ENCODE data around the gene DPEP3.
"Not testable (repeated sequence)": the region's sequence is repeated elsewhere in the genome, so short reads cannot be mapped to it uniquely, and the experiment has no call there.

Gene DPEP3

DNA sequence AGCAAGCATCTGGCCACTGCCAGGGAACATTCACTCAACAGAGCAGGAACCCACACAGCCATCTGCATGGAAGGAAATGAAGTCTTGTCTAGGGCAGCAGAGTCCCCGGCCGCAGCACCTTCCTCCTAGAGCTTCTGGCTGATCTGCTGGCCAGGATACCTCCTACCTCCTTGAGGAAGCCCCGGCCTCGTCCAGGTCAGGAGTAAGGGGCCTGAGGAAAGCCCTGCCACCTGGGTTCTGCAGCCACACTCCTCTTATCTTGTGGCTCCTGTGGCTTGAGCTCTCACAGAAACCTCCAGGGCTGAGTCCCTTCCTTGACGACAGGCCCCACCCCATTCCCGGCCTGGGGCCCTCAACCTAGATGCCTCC is 13.7 kb upstream of the DPEP3 start:
- DNase-seq; H3K9me3 ChIP-seq (ENCODE audit: control insufficient read depth, low read length); H3K27me3 ChIP-seq (replicated peaks; ENCODE audit: control insufficient read depth, insufficient read depth, low read length, poor library complexity, severe bottlenecking); H3K36me3 ChIP-seq (ENCODE audit: control insufficient read depth, insufficient read depth, low read length): not testable (repeated sequence)
- H3K27ac ChIP-seq (ENCODE audit: insufficient read depth, low read length, poor library complexity, severe bottlenecking), result peak overlapping the region; percentile 76
- H3K4me1 ChIP-seq (ENCODE audit: control insufficient read depth, insufficient read depth, low read length, poor library complexity, severe bottlenecking), result peaks cover 23% of the 10 kb centered on the region
- peak overlapping the region; percentile 48 for H3K4me3 ChIP-seq (ENCODE audit: insufficient read depth, low read depth, low read length, poor library complexity, severe bottlenecking)

DNA sequence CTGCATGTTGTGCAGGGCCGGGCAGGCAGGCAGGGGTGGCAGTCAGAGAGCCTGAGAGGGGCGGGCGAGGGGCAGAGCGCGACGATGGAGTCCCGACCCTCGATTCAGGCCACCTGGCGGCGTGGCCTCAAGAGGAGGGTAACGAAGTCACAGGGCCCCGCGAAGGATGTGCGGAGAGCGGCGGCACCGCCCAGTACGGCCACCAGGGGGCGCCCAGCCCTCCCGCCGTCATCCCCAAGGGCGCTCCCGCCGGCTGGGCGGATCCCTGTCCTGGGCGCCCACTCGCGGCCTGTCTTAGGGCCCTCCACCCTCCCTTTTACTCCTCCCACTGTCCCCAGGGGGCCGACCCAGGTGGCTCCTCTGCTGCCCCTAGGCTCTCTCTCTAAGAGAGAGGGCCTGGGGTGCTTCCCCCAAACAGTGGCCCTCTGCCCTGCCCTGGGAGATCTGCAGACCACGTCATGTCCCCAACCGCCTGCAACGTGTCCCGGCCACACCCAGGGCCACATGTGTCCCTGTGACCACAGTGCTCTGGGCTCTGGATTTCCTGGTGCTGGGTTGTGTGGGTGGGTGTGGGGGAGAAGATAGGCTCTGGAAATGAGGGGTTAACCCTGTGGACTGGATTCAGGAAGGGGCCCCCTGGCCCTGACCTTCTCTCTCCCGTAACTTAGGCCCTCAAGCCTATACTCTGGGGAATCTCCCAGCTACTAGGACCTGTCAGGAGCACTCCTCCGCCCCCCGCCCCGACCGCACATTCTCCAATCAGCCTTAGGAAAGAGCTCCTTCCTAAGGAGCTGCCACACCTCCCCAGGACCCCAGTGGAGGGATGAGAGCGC is 13.1 kb upstream of the DPEP3 start:
- H3K4me3 ChIP-seq (ENCODE audit: insufficient read depth, low read depth, low read length, poor library complexity, severe bottlenecking), result peak overlapping the region; percentile 48
- no peaks in the 10 kb centered on the region for H3K27me3 ChIP-seq (replicated peaks; ENCODE audit: control insufficient read depth, insufficient read depth, low read length, poor library complexity, severe bottlenecking)
- H3K9me3 ChIP-seq (ENCODE audit: control insufficient read depth, low read length), result no peaks in the 10 kb centered on the region
- peaks cover 22% of the 10 kb centered on the region for H3K4me1 ChIP-seq (ENCODE audit: control insufficient read depth, insufficient read depth, low read length, poor library complexity, severe bottlenecking)
- H3K27ac ChIP-seq (ENCODE audit: insufficient read depth, low read length, poor library complexity, severe bottlenecking), result peak overlapping the region; percentile 76
- peaks cover 6% of the 10 kb centered on the region for H3K36me3 ChIP-seq (ENCODE audit: control insufficient read depth, insufficient read depth, low read length)
- peak; percentile 66 to 75 (median 72) for DNase-seq

DNA sequence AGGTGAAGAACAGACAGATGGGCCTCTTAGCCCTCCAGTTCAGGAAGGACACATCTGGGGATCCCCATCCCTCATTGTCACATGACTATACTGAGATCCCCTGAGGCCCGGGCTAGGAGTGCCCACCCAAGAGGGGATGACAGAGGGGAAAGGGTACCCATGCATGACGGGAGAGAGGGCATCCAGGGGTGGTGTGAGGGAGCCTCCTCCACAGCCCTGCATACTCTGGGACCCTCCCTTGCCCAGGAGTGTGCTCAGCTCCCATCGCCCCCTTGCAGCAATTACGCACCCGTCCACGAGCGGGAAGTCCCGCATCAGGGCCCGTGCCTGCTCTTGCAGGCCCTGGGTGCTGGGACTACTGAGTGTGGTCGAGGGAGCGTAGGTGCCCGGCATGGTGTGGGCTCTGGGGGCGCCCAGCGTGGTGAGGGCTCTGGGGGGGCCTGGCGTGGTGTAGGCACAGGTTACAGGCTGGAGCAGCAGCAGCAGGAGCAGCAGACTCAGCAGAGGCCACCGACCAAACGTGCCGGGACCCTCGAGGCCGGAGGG is 12.4 kb upstream of the DPEP3 start:
- Histone ChIP-seq H3K9me3 (ENCODE audit: control insufficient read depth, low read length) (no peaks in the 10 kb centered on the region), H3K27me3 (replicated peaks; ENCODE audit: control insufficient read depth, insufficient read depth, low read length, poor library complexity, severe bottlenecking) (no peaks in the 10 kb centered on the region), H3K4me1 (ENCODE audit: control insufficient read depth, insufficient read depth, low read length, poor library complexity, severe bottlenecking) (peaks cover 19% of the 10 kb centered on the region), H3K27ac (ENCODE audit: insufficient read depth, low read length, poor library complexity, severe bottlenecking) (peak overlapping the region; percentile 76), H3K36me3 (ENCODE audit: control insufficient read depth, insufficient read depth, low read length) (peaks cover 6% of the 10 kb centered on the region), H3K4me3 (ENCODE audit: insufficient read depth, low read depth, low read length, poor library complexity, severe bottlenecking) (peak overlapping the region; percentile 48)
- no peak for DNase-seq

DNA sequence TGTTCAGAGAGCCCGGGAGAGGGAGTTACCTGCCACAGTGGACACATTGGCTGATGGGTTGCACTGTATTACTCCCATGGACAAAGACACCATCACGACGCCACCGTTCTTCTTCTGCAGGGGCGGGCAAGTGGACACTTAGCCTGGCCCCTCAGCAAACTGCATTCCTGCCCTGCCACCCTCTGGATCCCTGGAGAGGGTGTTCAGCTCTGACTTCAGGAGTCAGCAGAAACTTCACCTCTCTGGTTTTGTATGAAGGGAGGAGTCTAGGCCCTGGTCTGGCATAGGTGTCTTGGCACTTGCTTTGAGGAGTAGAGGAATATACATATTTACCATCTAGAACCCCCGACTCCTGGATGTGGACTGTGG is 9.7 kb upstream of the DPEP3 start:
- no peak overlapping the region for H3K27ac ChIP-seq (ENCODE audit: insufficient read depth, low read length, poor library complexity, severe bottlenecking)
- no peak overlapping the region for H3K4me3 ChIP-seq (ENCODE audit: insufficient read depth, low read depth, low read length, poor library complexity, severe bottlenecking)
- H3K27me3 ChIP-seq (replicated peaks; ENCODE audit: control insufficient read depth, insufficient read depth, low read length, poor library complexity, severe bottlenecking), result no peaks in the 10 kb centered on the region
- H3K36me3 ChIP-seq (ENCODE audit: control insufficient read depth, insufficient read depth, low read length), result peaks cover 6% of the 10 kb centered on the region
- H3K4me1 ChIP-seq (ENCODE audit: control insufficient read depth, insufficient read depth, low read length, poor library complexity, severe bottlenecking), result peaks cover 14% of the 10 kb centered on the region
- DNase-seq, result no peak
- H3K9me3 ChIP-seq (ENCODE audit: control insufficient read depth, low read length), result no peaks in the 10 kb centered on the region

DNA sequence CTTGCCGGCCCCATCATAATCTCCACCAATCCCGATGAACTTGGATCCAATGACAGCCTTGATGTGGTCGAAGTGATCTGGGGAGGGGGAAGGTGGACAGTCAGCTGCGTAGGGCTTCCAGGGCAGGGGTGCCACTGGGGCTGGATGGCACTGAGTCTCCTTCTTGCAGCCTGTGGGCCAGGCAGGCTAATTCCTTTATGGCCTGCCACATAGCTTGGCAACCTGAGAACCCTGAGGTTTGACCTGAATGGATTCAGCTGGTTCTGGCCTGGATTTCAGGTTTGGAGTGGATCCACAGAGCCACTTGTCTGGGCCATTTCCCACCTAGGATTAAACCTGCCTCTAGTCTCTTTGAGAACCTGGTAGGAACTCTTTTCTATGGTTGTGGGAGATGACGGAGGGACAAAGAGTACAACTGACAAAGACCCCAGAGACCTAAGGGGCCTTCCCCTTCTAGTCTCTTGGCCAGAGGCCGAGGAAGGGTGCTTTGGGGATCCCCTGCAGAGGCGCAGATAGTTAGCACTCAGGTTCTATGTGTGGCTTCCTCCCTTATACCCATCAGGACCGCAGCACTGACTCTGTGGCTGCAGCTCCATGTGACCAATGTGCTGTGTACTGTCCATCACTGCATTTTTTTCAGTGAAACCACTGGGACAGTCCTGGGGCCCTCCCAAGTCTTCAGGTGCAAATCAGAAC is 9.2 kb upstream of the DPEP3 start:
- Histone ChIP-seq H3K4me1 (ENCODE audit: control insufficient read depth, insufficient read depth, low read length, poor library complexity, severe bottlenecking) (peaks cover 20% of the 10 kb centered on the region), H3K27me3 (replicated peaks; ENCODE audit: control insufficient read depth, insufficient read depth, low read length, poor library complexity, severe bottlenecking) (no peaks in the 10 kb centered on the region), H3K27ac (ENCODE audit: insufficient read depth, low read length, poor library complexity, severe bottlenecking) (no peak overlapping the region), H3K36me3 (ENCODE audit: control insufficient read depth, insufficient read depth, low read length) (peaks cover 6% of the 10 kb centered on the region), H3K4me3 (ENCODE audit: insufficient read depth, low read depth, low read length, poor library complexity, severe bottlenecking) (no peak overlapping the region), H3K9me3 (ENCODE audit: control insufficient read depth, low read length) (no peaks in the 10 kb centered on the region)
- DNase-seq, result no peak

DNA sequence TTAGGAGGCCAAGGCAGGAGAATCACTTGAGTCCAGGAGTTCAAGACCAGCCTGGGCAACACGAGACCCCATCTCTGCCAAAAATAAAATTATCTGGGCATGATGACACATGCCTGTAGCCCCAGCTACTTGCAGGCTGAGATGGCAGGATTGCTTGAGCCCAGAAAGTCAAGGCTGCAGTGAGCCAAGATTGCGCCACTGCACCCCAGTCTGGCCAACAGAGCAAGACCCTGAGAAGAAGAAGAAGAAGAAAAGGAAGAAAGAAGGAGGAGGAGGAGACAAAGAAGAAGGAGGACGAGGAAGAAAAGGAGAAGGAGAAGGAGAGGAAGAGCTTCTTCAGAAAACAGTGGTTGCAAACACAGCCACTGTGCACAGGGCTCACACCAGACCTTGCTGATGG is 8.4 kb upstream of the DPEP3 start:
- H3K9me3 ChIP-seq (ENCODE audit: control insufficient read depth, low read length), result no peaks in the 10 kb centered on the region
- DNase-seq, result no peak
- no peak overlapping the region for H3K4me3 ChIP-seq (ENCODE audit: insufficient read depth, low read depth, low read length, poor library complexity, severe bottlenecking)
- H3K36me3 ChIP-seq (ENCODE audit: control insufficient read depth, insufficient read depth, low read length), result peaks cover 6% of the 10 kb centered on the region
- H3K27me3 ChIP-seq (replicated peaks; ENCODE audit: control insufficient read depth, insufficient read depth, low read length, poor library complexity, severe bottlenecking), result no peaks in the 10 kb centered on the region
- no peak overlapping the region for H3K27ac ChIP-seq (ENCODE audit: insufficient read depth, low read length, poor library complexity, severe bottlenecking)
- H3K4me1 ChIP-seq (ENCODE audit: control insufficient read depth, insufficient read depth, low read length, poor library complexity, severe bottlenecking), result peaks cover 24% of the 10 kb centered on the region

DNA sequence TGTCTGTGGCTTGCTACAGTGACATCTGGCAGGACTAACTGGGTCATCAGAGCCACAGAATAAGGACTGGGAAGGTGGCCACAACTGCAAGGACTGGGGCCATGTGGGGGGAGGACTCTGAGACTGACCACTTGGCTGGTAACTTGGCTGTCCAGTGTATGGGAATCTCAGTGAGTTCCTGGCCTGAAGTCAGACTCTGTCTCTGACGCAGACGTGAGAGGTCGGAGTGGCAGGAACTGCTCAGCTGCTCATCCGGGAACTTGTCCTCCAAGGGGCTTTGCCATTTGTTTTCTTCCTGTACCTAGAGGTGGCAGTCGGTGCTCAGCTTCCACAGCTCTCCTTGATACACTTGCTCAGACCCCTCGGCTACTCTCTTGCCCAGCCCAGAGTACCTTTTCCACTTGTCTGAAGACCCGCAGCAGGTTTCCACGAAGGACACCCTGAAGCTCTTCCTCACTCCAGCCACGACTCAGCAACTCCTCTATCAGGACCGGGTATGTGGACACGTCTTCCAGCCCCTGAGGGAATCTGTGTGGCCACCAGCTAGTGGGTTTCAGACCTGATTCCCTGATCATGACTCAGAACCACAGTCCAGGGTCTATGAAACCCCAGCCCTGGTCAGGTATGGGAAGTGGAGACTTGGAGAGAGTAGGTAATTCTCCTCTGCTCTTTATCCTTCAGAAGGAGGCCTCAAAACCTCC is 7.3 kb upstream of the DPEP3 start:
- Histone ChIP-seq H3K4me1 (ENCODE audit: control insufficient read depth, insufficient read depth, low read length, poor library complexity, severe bottlenecking) (peaks cover 18% of the 10 kb centered on the region), H3K9me3 (ENCODE audit: control insufficient read depth, low read length) (no peaks in the 10 kb centered on the region), H3K36me3 (ENCODE audit: control insufficient read depth, insufficient read depth, low read length) (peaks cover 6% of the 10 kb centered on the region), H3K4me3 (ENCODE audit: insufficient read depth, low read depth, low read length, poor library complexity, severe bottlenecking) (no peak overlapping the region), H3K27ac (ENCODE audit: insufficient read depth, low read length, poor library complexity, severe bottlenecking) (peak overlapping the region; percentile 20), H3K27me3 (replicated peaks; ENCODE audit: control insufficient read depth, insufficient read depth, low read length, poor library complexity, severe bottlenecking) (no peaks in the 10 kb centered on the region)
- no peak for DNase-seq

DNA sequence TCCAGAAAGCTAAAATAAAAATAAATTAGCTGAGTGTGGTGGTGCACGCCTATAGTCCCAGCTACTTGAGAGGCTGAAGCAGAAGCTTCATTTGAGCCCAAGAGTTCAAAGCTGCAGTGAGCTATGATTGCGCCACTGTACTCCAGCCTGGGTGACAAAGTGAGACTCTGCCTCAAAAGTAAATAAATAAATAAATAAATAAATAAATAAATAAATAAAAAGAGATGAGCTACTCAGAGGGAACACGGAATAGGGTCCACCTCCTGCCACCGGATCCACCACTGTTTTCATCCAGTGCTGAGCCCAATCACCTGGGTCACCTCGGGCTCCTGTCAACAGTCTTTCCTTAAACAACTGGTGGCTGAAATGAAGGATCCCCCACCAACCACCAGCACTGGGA is 6.7 kb upstream of the DPEP3 start:
- H3K27ac ChIP-seq (ENCODE audit: insufficient read depth, low read length, poor library complexity, severe bottlenecking), result no peak overlapping the region
- peaks cover 5% of the 10 kb centered on the region for H3K36me3 ChIP-seq (ENCODE audit: control insufficient read depth, insufficient read depth, low read length)
- H3K4me1 ChIP-seq (ENCODE audit: control insufficient read depth, insufficient read depth, low read length, poor library complexity, severe bottlenecking), result peaks cover 18% of the 10 kb centered on the region
- H3K4me3 ChIP-seq (ENCODE audit: insufficient read depth, low read depth, low read length, poor library complexity, severe bottlenecking), result no peak overlapping the region
- no peaks in the 10 kb centered on the region for H3K27me3 ChIP-seq (replicated peaks; ENCODE audit: control insufficient read depth, insufficient read depth, low read length, poor library complexity, severe bottlenecking)
- no peaks in the 10 kb centered on the region for H3K9me3 ChIP-seq (ENCODE audit: control insufficient read depth, low read length)
- DNase-seq, result no peak

DNA sequence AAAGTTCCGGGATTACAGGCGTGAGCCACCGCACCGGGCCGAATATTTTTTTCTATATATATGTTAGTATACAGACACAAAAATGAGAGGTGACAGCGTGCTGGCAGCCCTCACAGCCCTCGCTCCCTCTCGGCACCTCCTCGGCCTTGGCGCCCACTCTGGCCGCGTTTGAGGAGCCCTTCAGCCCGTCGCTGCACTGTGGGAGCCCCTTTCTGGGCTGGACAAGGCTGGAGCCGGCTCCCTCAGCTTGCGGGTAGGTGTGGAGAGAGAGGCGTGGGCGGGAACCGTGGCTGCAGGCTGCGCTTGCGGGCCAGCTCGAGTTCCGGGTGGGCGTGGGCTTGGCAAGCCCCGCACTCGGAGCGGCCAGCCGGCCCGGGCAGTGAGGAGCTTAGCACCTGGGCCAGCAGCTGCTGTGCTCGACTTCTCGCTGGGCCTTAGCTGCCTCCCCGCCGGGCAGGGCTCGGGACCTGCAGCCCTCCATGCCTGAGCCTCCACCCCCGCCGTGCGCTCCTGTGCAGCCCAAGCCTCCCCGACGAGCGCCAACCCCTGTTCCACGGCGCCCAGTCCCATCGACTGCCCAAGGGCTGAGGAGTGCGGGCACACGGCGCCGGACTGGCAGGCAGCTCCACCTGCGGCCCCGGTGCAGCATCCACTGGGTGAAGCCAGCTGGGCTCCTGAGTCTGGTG is 1.9 kb upstream of the DPEP3 start:
- H3K9me3 ChIP-seq (ENCODE audit: control insufficient read depth, low read length), result no peaks in the 10 kb centered on the region
- H3K27ac ChIP-seq (ENCODE audit: insufficient read depth, low read length, poor library complexity, severe bottlenecking), result no peak overlapping the region
- H3K4me3 ChIP-seq (ENCODE audit: insufficient read depth, low read depth, low read length, poor library complexity, severe bottlenecking), result no peak overlapping the region
- no peak for DNase-seq
- no peaks in the 10 kb centered on the region for H3K27me3 ChIP-seq (replicated peaks; ENCODE audit: control insufficient read depth, insufficient read depth, low read length, poor library complexity, severe bottlenecking)
- no peaks in the 10 kb centered on the region for H3K36me3 ChIP-seq (ENCODE audit: control insufficient read depth, insufficient read depth, low read length)
- H3K4me1 ChIP-seq (ENCODE audit: control insufficient read depth, insufficient read depth, low read length, poor library complexity, severe bottlenecking), result peaks cover 18% of the 10 kb centered on the region

Data from effector memory CD4-positive, alpha-beta T cell (primary cell).